Ramos (cell line): ENCODE results near the gene TUBB8B.
"Not testable (repeated sequence)": the region's sequence is repeated elsewhere in the genome, so short reads cannot be mapped to it uniquely, and the experiment has no call there.

Experiments used
- in situ Hi-C: fragments of 300-500 bp; cut with MboI; formaldehyde crosslinking; loops from one replicate; pipeline ENCODE4 v1.14.3; 2022; ENCODE audit warnings: low sequenced_read_pairs; ENCODE audit not compliant: unreplicated experiment

The TUBB8B gene

DNA sequence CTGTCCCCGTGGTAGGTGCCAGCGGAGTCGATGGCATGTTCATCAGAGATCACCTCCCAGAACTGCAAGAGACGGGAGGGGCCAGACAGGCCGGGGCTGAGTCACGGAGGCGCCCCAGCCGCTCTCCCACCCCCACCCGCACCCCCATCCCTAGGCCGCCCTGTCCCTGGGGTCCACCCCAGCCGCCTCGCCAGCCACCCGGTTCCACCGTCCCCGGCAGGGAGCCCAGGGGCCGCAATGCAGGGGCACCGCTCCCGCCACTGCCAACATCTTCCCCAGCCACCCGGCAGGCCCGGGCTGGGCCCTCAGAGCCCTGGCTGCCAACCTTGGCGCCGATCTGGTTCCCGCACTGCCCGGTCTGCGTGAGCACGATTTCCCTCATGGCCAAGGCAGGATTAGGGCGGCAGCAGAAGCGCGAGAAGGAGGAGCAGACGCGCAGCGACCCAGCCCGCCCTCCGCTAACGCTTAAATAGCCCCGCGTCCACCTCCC lies at the start of gene TUBB8B:
TUBB8B (minus strand) TSS at position 440 of the 490 bp plus-strand sequence; CDS start at position 382, 58 bp downstream.
- in situ Hi-C loops = not testable (repeated sequence)

GRCh38 chr18:97252-97914 lies 48.0 kb upstream of the TUBB8B start:
- in situ Hi-C loops = not testable (repeated sequence)

DNA sequence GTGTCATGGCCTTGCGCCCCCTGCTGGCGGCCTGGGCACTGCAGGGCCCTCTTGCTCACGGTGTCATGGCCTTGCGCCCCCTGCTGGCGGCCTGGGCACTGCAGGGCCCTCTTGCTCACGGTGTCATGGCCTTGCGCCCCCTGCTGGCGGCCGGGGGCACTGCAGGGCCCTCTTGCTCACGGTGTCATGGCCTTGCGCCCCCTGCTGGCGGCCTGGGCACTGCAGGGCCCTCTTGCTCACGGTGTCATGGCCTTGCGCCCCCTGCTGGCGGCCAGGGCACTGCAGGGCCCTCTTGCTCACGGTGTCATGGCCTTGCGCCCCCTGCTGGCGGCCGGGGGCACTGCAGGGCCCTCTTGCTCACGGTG lies 47.3 kb upstream of the TUBB8B start:
- in situ Hi-C loops = not testable (repeated sequence)

GRCh38 chr18:96101-96766 lies 46.8 kb upstream of the TUBB8B start:
- in situ Hi-C loops = not testable (repeated sequence)

- in situ Hi-C loops = not testable (repeated sequence)
Observed at GRCh38 chr18:95580-95979, 46.2 kb upstream of the TUBB8B start.

- in situ Hi-C loops = not testable (repeated sequence)
Observed at GRCh38 chr18:93897-94408, 44.5 kb upstream of the TUBB8B start.

- in situ Hi-C loops = not testable (repeated sequence)
Observed at GRCh38 chr18:91561-91960, 42.1 kb upstream of the TUBB8B start.

DNA sequence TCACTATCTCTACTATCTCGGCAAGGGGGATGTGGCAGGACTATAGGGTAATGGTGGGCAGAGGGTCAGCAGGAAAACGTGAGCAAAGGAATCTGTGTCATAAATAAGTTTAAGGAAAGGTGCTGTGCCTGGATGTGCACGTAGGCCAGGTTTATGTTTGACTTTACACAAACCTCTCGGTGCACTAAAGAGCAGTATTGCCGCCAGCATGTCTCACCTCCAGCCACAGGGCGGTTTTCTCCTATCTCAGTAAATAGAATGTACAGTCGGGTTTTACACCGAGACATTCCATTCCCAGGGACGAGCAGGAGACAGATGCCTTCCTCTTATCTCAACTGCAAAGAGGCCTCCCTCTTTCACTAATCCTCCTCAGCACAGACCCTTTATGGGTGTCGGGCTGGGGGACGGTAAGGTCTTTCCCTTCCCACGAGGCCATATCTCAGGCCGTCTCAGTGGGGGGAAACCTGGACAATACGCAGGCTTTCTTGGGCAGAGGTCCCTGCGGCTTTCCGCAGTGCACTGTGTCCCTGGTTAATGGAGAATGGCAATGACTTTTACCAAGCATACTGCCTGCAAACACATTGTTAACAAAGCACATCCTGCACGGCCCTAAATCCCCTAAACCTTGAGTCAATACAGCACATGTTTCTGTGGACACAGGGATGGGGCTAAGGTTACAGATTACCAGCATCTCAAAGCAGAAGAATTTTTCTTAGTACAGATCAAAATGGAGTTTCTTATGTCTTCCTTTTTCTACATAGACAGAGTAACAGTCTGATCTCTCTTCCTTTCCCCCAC lies 41.2 kb upstream of the TUBB8B start:
- in situ Hi-C loops = not testable (repeated sequence)

DNA sequence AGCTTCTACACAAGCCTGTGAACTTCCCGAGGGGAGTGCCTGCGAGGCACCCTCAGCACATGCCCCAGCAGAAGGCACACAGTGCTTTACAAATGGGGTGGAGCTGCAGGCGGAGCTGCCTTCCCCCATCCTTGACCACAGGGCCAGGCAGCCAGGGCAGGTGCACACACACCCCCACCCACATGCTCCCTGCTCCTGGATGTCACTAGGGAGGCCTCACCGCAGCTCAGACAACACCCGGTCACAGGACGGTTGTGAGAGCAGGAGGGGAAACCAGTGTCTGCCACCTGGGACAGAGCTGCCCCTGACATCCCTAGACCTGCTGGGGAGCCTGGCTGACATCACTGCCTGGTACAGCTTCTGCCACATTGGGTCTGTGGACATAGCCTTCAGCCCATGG lies 39.7 kb upstream of the TUBB8B start:
- in situ Hi-C loops = not testable (repeated sequence)

DNA sequence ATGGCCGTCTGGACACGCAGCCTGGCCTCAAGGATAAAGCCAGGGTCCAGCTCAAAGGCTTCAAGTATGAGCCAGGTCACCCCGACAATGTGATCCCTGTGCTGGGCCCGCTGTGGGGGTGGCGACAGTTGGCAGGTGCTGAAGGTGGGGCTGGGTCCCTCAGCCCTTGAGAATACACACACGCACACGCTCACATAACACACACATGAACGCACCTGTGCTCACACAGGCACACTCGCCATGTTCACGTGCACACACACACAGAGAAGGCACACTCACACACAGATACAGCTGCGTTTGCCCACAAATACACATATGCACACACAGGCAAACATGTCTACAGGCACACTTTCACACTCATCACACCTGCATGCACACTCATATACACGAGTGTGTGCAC lies 35.4 kb upstream of the TUBB8B start:
- in situ Hi-C loops = not testable (repeated sequence)

GRCh38 chr18:82626-83209 lies 33.3 kb upstream of the TUBB8B start:
- in situ Hi-C loops = not testable (repeated sequence)

DNA sequence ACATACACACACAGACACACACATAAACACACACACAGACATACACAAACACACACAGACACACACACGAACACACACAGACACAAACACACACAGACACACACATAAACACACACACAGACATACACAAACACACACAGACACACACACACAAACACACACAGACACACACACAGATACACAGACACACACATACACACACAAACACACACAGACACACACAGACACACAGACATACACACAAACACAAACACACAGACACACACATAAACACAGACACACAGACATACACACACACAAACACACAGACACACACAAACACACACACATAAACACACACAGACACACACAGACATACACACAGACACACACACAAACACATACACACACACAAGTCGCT lies 31.5 kb upstream of the TUBB8B start:
- in situ Hi-C loops = not testable (repeated sequence)

- in situ Hi-C loops = not testable (repeated sequence)
Observed at GRCh38 chr18:80202-80601, 30.8 kb upstream of the TUBB8B start.

- in situ Hi-C loops = not testable (repeated sequence)
Observed at GRCh38 chr18:75525-76160, 26.2 kb upstream of the TUBB8B start.

GRCh38 chr18:73181-73777 lies 23.9 kb upstream of the TUBB8B start:
- in situ Hi-C loops = not testable (repeated sequence)

DNA sequence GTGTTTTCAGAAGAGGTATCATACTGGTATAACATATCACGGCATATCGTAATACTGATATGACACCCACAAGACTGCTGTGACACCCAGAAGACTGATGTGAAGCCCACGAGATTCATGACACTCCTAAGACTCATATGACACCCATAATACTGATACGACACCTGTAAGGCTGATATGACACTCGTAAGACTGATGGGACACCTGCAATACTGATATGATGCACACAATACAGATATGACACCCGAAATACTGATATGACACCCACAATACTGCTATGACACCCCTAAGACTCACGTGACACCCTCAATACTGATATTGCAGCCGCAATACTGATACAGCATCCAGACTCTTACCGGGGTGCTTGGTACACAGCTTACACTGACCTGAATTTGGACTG lies 18.3 kb upstream of the TUBB8B start:
- in situ Hi-C loops = not testable (repeated sequence)

DNA sequence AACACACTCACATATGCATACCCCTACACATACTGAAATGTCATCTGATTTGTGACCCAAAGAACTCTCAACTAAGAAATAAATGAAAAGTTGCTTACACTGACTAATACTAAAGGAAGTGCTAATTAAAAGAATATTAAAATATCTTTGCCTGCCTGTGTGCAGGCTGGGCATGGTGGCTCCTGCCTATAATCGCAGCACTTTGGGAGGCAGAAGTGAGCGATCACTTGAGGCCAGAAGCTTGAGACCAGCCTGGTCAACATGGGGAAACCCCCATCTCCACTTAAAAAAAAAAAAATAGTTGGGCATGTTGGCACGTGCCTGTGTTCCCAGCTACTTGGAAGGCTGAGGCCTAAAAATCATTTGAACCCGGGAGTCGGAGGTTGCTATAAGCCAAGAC lies 14.9 kb upstream of the TUBB8B start:
- in situ Hi-C loops = not testable (repeated sequence)

- in situ Hi-C loops = not testable (repeated sequence)
Observed at GRCh38 chr18:63656-64055, 14.2 kb upstream of the TUBB8B start.

GRCh38 chr18:54388-54787 lies 5.0 kb upstream of the TUBB8B start:
- in situ Hi-C loops = not testable (repeated sequence)

DNA sequence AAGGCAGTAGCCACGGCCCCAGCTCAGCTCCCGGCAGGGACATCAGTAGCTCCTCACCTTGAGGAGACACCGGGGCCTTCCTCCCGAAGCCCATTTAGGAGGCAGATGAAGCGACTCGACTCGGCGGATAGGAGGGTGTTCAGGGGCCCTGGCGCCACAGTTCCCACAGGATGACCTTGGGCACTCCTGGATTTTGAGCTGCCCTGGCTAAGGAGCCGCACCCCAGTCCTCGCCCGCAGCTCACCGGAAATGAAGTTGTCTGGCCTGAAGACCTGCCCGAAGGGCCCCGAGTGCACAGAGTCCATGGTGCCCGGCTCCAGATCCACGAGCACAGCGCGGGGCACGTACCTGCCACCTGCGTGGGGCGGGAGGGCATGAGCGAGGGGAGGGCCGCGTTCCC lies 719 bp downstream of the TUBB8B start:
- in situ Hi-C loops = not testable (repeated sequence)
